Spleen (tissue), 7 donors: ENCODE results near the gene FGFR2.

ENCODE experiments used
- CTCF ChIP-seq, 11 experiments: fragments of 200-600 bp in 7 of 11; fragments of 450-650 bp in 4 of 11; sonication (generic) in 4 of 11; IDR thresholded peaks in 8 of 11; conservative IDR thresholded peaks in 3 of 11; 1 replicate in 7 of 11; 2 replicates in 4 of 11; pipeline versions ENCODE4 v1.4.0 to v1.8.0; 2016 to 2021; ENCODE audit warnings: antibody characterized with exemption in 11 of 11, inconsistent platforms in 4 of 11, mild to moderate bottlenecking in 1 of 11
- POLR2A ChIP-seq, 3 donors: fragments of 450-650 bp; IDR thresholded peaks; one replicate each; pipeline ENCODE4 v1.5.1; 2017; ENCODE audit warnings: antibody characterized with exemption in 3 of 3, mild to moderate bottlenecking in 1 of 3
- POLR2AphosphoS5 ChIP-seq, 3 donors: sonication (generic); formaldehyde crosslinking; IDR thresholded peaks; one replicate each; pipeline ENCODE4 v1.5.1; 2017; ENCODE audit warnings: antibody characterized with exemption in 3 of 3
- donor health status: DM: no; HTN: no; CAD: no; lungs with moderate emphysema.
- donor health status: DM: no; HTN: no; CAD: no.
- donor health status: DM: no; HTN: no; CAD: no.

GRCh38 chr10:121466424-121466823, 131.8 kb downstream of the FGFR2 start:
- TF ChIP-seq CTCF (IDR thresholded peaks at IDR 0.05 in 8 of 11, conservative IDR thresholded peaks at IDR 0.05 in 3 of 11) = no peak
- no peak for TF ChIP-seq POLR2A (IDR thresholded peaks at IDR 0.05)
- TF ChIP-seq POLR2AphosphoS5 (IDR thresholded peaks at IDR 0.05) = no peak
